A549 (cell line): ENCODE results near the gene EML4. TPM values are rescaled to one million over a fixed set of nuclear protein-coding genes. Genes with fewer than 3 reads are reported as not detected.

ENCODE experiments used
- ATAC-seq, 2 experiments: fragments of 200-7000 bp in 1 of 2; fragments of >200 bp in 1 of 2; cut with Nextera tagmentation in 1 of 2; cut with Tn5 transposase in 1 of 2; 3 replicates each; pipeline versions ENCODE4 v1.8.0 to v1.9.1; 2018 to 2020; ENCODE audit warnings: mild to moderate bottlenecking in 1 of 2, moderate library complexity in 1 of 2
- CTCF ChIA-PET: fragments of 300-600 bp; sonication (Branson Sonifier 250); formaldehyde crosslinking; extraction: SDS; loops from one replicate; lab custom pipeline; 2021; ENCODE audit warnings: antibody characterized with exemption, inconsistent platforms; lab: Yijun Ruan, JAX
- POLR2A ChIA-PET: fragments of 350-600 bp; formaldehyde crosslinking; extraction: SDS; loops from one replicate; lab custom pipeline; 2021; ENCODE audit warnings: antibody characterized with exemption, inconsistent platforms; lab: Yijun Ruan, JAX
- DNase-seq, 2 experiments: peaks; one replicate each; pipeline versions ENCODE4 v3.0.0 to v3.0.0-alpha.2; 2011 to 2016; ENCODE audit warnings: low read depth in 1 of 2, low spot score in 1 of 2
- FAIRE-seq: peaks from 2 replicates; lab custom pipeline; 2011; peaks lifted over from hg19 to GRCh38; lab: Jason Lieb, UNC
- H3K27ac ChIP-seq, 2 experiments: fragments of >200 bp; sonication (Bioruptor Twin); formaldehyde crosslinking; 3 replicates each; pipeline ENCODE4 v1.5.1; 2016 to 2017
- H3K4me1 ChIP-seq: fragments of >200 bp; sonication (Bioruptor Twin); formaldehyde crosslinking; 3 replicates; pipeline ENCODE4 v1.6.1; 2016
- H3K4me2 ChIP-seq: fragments of >200 bp; sonication (Bioruptor Twin); formaldehyde crosslinking; 3 replicates; pipeline ENCODE4 v1.6.1; 2016
- H3K4me3 ChIP-seq: fragments of >200 bp; sonication (Bioruptor Twin); formaldehyde crosslinking; 3 replicates; pipeline ENCODE4 v1.5.1; 2016
- H3K9me3 ChIP-seq: fragments of >200 bp; sonication (Bioruptor Twin); formaldehyde crosslinking; 3 replicates; pipeline ENCODE4 v1.6.1; 2016
- ATOH8 ChIP-seq: fragments of 250-450 bp; sonication (Bioruptor Pico); IDR thresholded peaks from 2 replicates; pipeline ENCODE4 v1.5.0; 2020; ENCODE audit warnings: low read depth, mild to moderate bottlenecking, moderate library complexity
- BCL3 ChIP-seq: fragments of >200 bp; sonication (Bioruptor Twin); formaldehyde crosslinking; IDR thresholded peaks from 3 replicates; pipeline ENCODE4 v1.6.1; 2016
- CBX2 ChIP-seq: fragments of 200-600 bp; sonication (generic); IDR thresholded peaks from 2 replicates; pipeline ENCODE4 v1.6.1; 2016; ENCODE audit warnings: low read depth, mild to moderate bottlenecking, borderline replicate concordance
- CBX8 ChIP-seq: fragments of 200-600 bp; sonication (generic); IDR thresholded peaks from 2 replicates; pipeline ENCODE4 v1.6.1; 2016
- CTCF ChIP-seq: fragments of >200 bp; sonication (Bioruptor Twin); formaldehyde crosslinking; IDR thresholded peaks from 3 replicates; pipeline ENCODE4 v1.5.1; 2016
- EHF ChIP-seq: fragments of 250-450 bp; sonication (Bioruptor Pico); IDR thresholded peaks from 2 replicates; pipeline ENCODE4 v1.5.0; 2020; ENCODE audit warnings: mild to moderate bottlenecking
- ESRRA ChIP-seq: fragments of 150-350 bp; IDR thresholded peaks from 2 replicates; pipeline ENCODE4 v1.6.1; 2014; ENCODE audit warnings: mild to moderate bottlenecking, low read length, borderline replicate concordance
- FOXS1 ChIP-seq: fragments of 250-450 bp; sonication (Bioruptor Pico); IDR thresholded peaks from 2 replicates; pipeline ENCODE4 v1.5.0; 2020; ENCODE audit warnings: mild to moderate bottlenecking, moderate library complexity
- GATA3 ChIP-seq: IDR thresholded peaks from 2 replicates; pipeline ENCODE4 v1.6.1; 2012; ENCODE audit warnings: borderline replicate concordance
- HDAC2 ChIP-seq: fragments of 200-600 bp; sonication (generic); IDR thresholded peaks from 2 replicates; pipeline ENCODE4 v1.6.1; 2016
- HEYL ChIP-seq: fragments of 250-450 bp; sonication (Bioruptor Pico); IDR thresholded peaks from 2 replicates; pipeline ENCODE4 v1.8.0; 2021; ENCODE audit warnings: mild to moderate bottlenecking, moderate library complexity
- HMGXB4 ChIP-seq: fragments of 250-450 bp; sonication (Bioruptor Pico); IDR thresholded peaks from 2 replicates; pipeline ENCODE4 v1.5.0; 2021; ENCODE audit warnings: mild to moderate bottlenecking, moderate library complexity, borderline replicate concordance
- JUNB ChIP-seq: fragments of >200 bp; sonication (Bioruptor Twin); formaldehyde crosslinking; IDR thresholded peaks from 2 replicates; pipeline ENCODE4 v1.6.1; 2016
- KDM1A ChIP-seq: fragments of 200-600 bp; sonication (generic); IDR thresholded peaks from 2 replicates; pipeline ENCODE4 v1.6.1; 2016; ENCODE audit warnings: low read depth, mild to moderate bottlenecking
- MAZ ChIP-seq: fragments of 150-350 bp; IDR thresholded peaks from 2 replicates; pipeline ENCODE4 v1.6.1; 2014; ENCODE audit warnings: antibody characterized with exemption, low read depth, low read length, borderline replicate concordance
- RAD21 ChIP-seq, 2 experiments: fragments of >200 bp in 1 of 2; sonication (Bioruptor Twin) in 1 of 2; formaldehyde crosslinking in 1 of 2; IDR thresholded peaks in 1 of 2; conservative IDR thresholded peaks in 1 of 2; 2 replicates in 1 of 2; 3 replicates in 1 of 2; pipeline ENCODE4 v1.6.1; 2012 to 2018; ENCODE audit warnings: inconsistent platforms in 1 of 2
- RARB ChIP-seq: fragments of 250-450 bp; sonication (Bioruptor Pico); IDR thresholded peaks from 2 replicates; pipeline ENCODE4 v1.8.0; 2021; ENCODE audit warnings: mild to moderate bottlenecking, moderate library complexity
- RFX5 ChIP-seq: fragments of 450-650 bp; IDR thresholded peaks from 2 replicates; pipeline ENCODE4 v1.7.1; 2014; ENCODE audit warnings: antibody characterized with exemption, mild to moderate bottlenecking, moderate library complexity
- SREBF2 ChIP-seq: fragments of 450-650 bp; IDR thresholded peaks from 2 replicates; pipeline ENCODE4 v1.6.1; 2014; ENCODE audit warnings: mild to moderate bottlenecking, moderate library complexity
- TP53 ChIP-seq: fragments of 250-450 bp; sonication (Bioruptor Pico); IDR thresholded peaks from 2 replicates; pipeline ENCODE4 v1.5.0; 2021; ENCODE audit warnings: mild to moderate bottlenecking, moderate library complexity
- ZSCAN20 ChIP-seq: fragments of 250-450 bp; sonication (Bioruptor Pico); IDR thresholded peaks from 2 replicates; pipeline ENCODE4 v1.8.0; 2022; ENCODE audit warnings: mild to moderate bottlenecking, moderate library complexity
- WGBS: methylation state at CpG from one replicate; pipeline ENCODE4 v1.1.6; 2017; ENCODE audit errors: missing lambda C conversion rate; 5-methylcytosine and 5-hydroxymethylcytosine counted together
- polyA plus RNA-seq, 4 experiments: library from polyadenylated mRNA; depleted of rRNA in 3 of 4; stranded (reverse); fragments of >200 nt; fragmentation: RNase III in 1 of 4; extraction: RNeasy Plus Mini Kit Qiagen cat#74134 plus additional on column Dnase treatment in 1 of 4; gene quantifications; 2 replicates in 3 of 4; 3 replicates in 1 of 4; pipeline ENCODE4 v1.2.3, GENCODE V29; 2011 to 2017
- TF ChIP-seq, protein P1 (sequence below): fragments of >200 bp; sonication (Bioruptor Twin); formaldehyde crosslinking; IDR thresholded peaks from 2 replicates; pipeline ENCODE4 v1.6.1; 2016
- TF ChIP-seq, protein P2 (sequence below): IDR thresholded peaks from 2 replicates; pipeline ENCODE4 v1.6.1; 2012; ENCODE audit warnings: low read depth, borderline replicate concordance

EML4 gene
- polyA plus RNA-seq, 2 of the 4 experiments (the other 2 are of a cell fraction), result 34.6 to 130 TPM

DNA sequence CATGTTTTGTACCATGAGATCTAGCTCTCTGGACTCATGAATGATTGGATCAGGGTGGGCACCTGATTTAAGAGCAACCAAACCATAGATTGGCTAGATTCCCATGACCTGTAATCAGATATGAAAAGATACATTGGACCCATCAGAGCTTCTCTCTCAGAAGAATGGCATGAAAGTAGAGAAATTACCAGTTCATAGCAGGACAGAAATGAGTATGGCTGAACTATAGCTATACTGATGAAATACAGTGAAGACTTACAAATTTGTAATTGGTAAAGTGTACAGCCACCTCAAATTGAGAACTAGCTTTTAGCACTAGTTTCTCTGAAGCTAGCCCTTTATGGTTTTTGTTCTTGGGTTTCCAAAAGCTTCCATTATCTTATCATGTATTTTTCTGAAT, 19.0 kb upstream of the EML4 start (continued):
- TF ChIP-seq ESRRA (no peak), EHF (CRISPR knock-in tag) (no peak), TP53 (CRISPR knock-in tag) (no peak), CBX2 (no peak), JUNB (no peak), MAZ (no peak), KDM1A (no peak), ATOH8 (CRISPR knock-in tag) (no peak), CBX8 (no peak)
- TF ChIP-seq, protein P1, sequence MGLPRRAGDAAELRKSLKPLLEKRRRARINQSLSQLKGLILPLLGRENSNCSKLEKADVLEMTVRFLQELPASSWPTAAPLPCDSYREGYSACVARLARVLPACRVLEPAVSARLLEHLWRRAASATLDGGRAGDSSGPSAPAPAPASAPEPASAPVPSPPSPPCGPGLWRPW, result no peak

DNA sequence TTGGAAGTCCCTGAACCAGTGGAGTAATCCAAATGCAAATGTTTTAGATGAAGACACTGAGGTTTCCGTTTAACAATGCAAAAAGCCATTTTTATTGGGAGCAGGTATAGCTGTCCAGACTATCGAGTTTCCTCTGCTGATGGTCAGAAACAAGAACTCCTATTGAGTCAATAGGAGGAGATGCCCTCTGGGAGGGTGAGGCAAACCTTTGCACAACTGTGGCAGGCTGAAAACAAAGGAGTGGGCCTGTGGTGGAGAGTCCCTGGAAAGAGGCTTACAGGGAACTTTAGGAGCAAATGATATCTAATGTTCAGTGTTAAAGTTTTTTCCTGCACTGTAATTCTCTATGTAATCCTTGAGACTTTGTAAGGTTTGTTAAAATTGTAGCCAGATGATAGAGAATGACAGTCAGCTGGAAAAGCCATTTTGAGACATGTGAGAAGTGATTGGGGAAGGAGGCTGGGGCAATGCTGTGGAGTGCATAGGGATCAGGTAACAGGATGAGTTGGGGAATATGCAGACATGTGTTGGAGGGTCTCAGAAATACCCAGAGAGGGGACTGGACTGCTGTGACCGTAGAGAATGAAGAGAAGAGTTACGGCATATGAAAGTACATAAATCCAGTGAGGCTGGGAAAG, 15.1 kb upstream of the EML4 start:
- FAIRE-seq (no peak), ATAC-seq (no peak; a peak in 1 of 6 replicates), DNase-seq (no peak)
- Histone ChIP-seq H3K4me3 (no peak overlapping the region), H3K27ac (no peak overlapping the region), H3K4me1 (no peaks in the 10 kb centered on the region), H3K4me2 (no peak overlapping the region), H3K9me3 (no peaks in the 10 kb centered on the region)
- CTCF ChIA-PET, result no interaction called here
- POLR2A ChIA-PET, result no interaction called here
- WGBS, result 77% methylated on average over 4 of the region's 4 CpGs
- TF ChIP-seq HMGXB4 (CRISPR knock-in tag) (no peak), SREBF2 (no peak), RFX5 (no peak), CTCF (no peak), GATA3 (no peak), RAD21 (conservative IDR thresholded peaks at IDR 0.05 in 1 of 2, IDR thresholded peaks at IDR 0.05 in 1 of 2) (no peak), TP53 (CRISPR knock-in tag) (no peak), HDAC2 (no peak), FOXS1 (CRISPR knock-in tag) (no peak), HEYL (CRISPR knock-in tag) (no peak), RARB (CRISPR knock-in tag) (no peak), ZSCAN20 (CRISPR knock-in tag) (no peak), BCL3 (no peak)
- TF ChIP-seq, protein P2, sequence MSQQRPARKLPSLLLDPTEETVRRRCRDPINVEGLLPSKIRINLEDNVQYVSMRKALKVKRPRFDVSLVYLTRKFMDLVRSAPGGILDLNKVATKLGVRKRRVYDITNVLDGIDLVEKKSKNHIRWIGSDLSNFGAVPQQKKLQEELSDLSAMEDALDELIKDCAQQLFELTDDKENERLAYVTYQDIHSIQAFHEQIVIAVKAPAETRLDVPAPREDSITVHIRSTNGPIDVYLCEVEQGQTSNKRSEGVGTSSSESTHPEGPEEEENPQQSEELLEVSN, result no peak
- TF ChIP-seq, protein P1, result no peak
- TF ChIP-seq, all 56 proteins: peak for 0
